D721Med (cell line): ENCODE data around the gene CSRP2.

Source experiments
- DNase-seq: peaks from one replicate; pipeline ENCODE4 v3.0.0; 2011; ENCODE audit warnings: low spot score; ENCODE audit not compliant: insufficient read length
- FAIRE-seq: peaks from 2 replicates; lab custom pipeline; 2011; peaks lifted over from hg19 to GRCh38; lab: Jason Lieb, UNC
- CTCF ChIP-seq: IDR thresholded peaks from 2 replicates; pipeline ENCODE4 v1.5.1; 2012; ENCODE audit warnings: mild to moderate bottlenecking, control low read depth; ENCODE audit not compliant: insufficient read depth; ENCODE audit errors: missing control alignments

Gene CSRP2

GRCh38 chr12:76908303-76909017 lies 29.6 kb upstream of the CSRP2 start:
- DNase-seq (no peak), FAIRE-seq (no peak)
- TF ChIP-seq CTCF: no peak

DNA sequence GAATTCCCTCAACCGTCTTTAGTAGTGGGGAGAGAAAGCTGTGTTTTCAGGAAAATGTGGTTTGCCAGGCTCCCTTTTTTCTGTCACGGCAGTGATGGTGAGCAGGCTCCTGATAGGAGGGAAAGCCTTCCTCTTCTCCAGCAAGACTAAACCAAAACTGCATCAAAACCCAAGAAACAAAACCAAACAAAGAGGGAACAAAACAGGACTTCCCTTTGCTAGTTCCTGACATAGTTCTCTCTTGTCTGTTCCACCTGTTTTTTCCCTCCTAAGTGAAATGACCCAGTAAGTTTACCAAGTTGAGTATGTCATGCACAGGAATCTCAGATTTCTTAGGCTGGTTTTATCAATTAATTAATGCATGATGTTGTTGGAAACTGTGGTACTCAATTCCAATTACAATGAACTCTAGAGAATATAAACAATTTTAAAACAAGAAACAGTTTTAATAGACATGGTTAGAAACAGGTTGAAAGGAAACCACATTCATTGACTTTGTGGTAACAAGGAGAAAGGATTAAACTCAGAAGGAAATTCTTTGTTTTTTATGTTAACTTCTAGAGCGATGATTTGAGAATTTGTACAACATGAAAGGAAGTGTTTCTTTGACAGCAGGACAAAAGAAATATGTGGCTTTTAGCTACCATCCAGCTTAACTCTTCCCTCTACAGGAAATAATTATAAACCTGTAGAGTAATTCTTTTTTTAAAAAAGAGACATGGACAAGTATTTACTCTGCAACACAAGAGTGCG lies 23.0 kb upstream of the CSRP2 start:
- DNase-seq (no peak), FAIRE-seq (no peak)
- no peak for TF ChIP-seq CTCF

DNA sequence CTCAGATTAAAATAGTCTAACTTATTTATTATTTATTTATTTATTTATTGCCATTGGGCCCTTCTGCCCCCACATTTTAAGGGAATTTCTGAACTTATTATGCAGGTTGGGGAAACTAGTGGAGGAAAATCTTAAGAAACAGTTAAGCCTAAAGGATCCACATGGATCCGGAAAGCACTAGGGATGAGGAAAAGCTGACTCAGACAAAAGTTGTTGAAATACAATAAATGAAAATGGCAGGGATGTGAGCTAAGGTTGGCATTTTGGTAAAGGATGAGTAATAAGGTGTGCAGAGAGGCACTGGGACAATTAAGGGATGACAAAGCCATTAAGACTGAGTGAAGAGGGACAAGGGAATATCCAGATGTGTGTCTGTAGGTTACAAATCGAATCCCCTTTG lies 20.7 kb upstream of the CSRP2 start:
- TF ChIP-seq CTCF: no peak
- FAIRE-seq (no peak), DNase-seq (no peak)

- DNase-seq (no peak), FAIRE-seq (no peak)
- TF ChIP-seq CTCF: no peak
Measured at GRCh38 chr12:76898442-76898841, 19.6 kb upstream of the CSRP2 start.

- FAIRE-seq: no peak
- DNase-seq: no peak
- TF ChIP-seq CTCF: no peak
Measured at GRCh38 chr12:76896274-76896673, 17.5 kb upstream of the CSRP2 start.

DNA sequence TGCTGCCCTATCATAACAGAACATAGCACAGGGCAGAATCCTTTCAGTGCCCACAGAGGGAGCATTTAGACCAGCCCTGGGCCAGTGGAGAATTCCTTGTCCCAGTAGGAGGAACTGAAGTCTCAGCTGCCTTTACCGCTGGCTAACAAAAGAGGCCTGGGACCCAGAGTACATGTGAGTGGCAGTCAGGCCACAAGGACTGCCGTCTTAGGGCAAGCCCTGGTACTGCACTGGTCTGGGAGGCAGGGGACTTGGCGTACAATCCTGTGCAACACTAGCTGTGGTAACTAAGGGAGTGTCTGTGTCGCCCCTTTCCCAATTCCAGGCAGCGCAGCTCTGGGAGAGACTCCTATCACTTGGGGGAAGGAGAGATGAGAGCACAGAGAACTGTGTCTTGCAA lies 17.0 kb upstream of the CSRP2 start:
- no peak for FAIRE-seq
- no peak for TF ChIP-seq CTCF
- no peak for DNase-seq

GRCh38 chr12:76891609-76892008 lies 12.8 kb upstream of the CSRP2 start:
- DNase-seq (no peak), FAIRE-seq (no peak)
- TF ChIP-seq CTCF: no peak
